Activated CD4-positive, alpha-beta T cell treated with anti-CD3 and anti-CD28 coated beads for 24 hours (primary cell): ENCODE results near the gene ADAMTS17.

Experiments
- DNase-seq, 2 donors: peaks; one replicate each; pipeline ENCODE4 v3.0.0-alpha.2; 2020; ENCODE audit warnings: low read depth in 2 of 2

ADAMTS17 gene

DNA sequence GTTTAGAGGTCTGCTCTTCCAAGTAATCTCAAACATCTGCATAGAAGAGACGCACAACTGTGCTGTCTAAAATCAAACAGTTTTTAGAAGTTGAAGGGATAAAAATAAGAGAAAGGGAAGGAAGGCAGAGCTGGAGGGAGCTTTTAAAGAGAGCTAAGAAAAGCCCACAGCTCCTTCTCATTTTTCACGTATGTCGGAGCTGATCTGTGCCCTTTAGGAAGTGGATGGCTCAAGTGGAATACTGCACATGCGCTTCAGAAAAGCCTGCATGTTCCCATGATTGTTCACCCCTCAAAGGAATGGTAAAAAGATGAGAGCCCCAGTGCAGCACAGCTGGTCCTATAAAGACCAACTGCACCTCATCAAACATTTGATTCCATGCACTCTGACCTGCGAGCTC, 207.2 kb downstream of the ADAMTS17 start:
- DNase-seq, result no peak

DNA sequence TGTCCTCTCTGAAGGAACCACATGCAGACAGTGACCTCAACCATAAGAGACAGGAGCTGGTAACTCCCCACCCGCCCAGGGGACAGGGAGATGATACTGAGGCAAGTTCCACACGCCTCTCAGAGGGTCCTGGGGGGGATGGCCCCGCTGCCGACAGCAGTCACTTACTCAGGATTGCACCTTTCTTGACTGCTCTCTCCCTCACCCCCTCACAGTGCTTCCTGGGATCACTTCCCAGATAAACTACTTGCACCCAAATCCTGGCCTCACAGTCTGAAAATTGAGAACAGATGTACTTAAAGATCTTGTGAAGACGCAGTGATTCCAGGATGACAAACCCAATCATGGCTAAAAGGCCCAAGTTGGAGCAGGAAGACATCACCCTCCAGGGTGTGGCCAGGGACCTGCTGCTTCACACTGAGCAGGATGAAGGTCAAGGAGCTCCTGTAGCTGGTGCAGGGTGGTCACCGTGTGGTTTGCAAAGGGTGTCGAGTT, 207.6 kb downstream of the ADAMTS17 start:
- DNase-seq, result no peak

DNA sequence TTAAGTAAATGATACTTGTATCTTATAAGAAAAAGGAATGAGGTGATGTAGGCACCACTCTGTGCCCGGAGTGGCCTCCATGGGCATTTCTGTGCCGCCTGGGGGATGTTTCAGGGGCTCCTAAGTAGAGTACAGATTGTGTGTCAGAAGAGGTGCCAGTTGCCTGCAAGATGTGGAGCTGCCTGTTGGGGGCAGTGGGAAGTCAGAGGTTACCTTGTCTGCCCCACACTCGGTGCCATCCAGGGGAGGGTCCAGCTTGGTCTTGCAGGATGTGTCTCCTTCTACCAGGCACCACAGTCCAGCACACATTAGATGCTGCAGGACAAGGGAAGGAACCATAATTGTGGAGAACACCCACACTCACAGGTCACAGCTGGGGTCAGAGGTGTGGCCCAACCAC, 208.8 kb downstream of the ADAMTS17 start:
- no peak for DNase-seq

DNA sequence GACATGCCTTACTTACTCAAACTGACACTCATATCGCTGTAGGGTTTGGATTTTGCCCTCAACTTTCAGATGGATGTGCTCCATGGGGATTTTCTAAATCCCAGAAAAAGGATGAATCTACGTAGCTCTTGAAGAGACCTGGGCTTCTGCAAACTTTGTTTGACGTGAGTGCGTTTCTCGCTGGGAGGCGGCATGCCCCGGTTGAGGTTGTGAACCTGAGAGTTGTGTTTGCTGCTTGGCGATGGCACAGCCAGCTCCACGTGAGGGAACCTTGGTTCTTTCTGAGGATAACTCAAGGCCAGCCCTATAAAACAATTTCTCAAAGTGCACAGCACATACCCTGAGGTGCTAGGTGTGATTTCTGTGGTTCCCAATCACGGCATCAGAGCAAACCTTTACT, 209.5 kb downstream of the ADAMTS17 start:
- no peak for DNase-seq

DNA sequence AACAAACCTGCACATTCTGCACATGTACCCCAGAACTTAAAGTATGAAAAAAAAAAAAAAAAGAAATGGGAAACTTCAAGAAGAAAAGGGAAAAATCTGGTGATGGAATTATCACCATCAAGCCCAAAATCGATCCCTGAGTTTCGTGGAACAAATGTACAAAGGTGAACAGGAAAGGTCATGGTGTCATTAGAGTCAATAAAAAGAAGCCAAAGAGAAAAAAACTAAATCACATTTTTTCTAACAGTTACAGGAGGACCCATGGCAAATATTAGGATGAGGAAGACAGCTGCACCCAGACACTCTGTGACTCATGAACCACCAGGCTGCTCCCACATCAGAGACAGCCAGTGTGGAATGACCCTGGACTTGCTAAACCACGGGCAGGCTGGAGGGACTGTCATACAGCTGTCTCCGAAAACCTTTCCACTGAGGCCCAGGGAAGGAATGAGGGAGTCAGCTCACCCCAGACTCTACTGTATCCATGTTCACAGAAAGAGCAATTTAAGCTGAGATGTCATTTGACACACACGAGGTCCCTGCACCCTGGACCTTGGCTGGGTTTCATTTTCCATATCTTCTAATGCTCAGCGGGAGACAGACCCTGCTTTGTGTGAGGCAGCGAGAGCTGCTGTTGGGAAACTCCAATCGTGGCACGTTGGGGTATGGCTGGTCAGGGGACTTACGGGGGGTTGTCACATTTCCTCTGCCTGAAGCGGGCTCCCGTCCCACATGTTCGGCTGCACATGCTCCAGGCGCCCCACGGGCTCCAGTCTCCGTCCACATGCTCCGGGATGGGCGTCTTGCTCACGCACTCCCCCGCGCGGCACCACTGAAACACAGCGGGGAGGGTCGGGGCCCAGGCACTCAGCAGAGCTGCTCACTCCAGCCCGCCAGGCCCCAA, 210.2 kb downstream of the ADAMTS17 start:
- peak in 1 of 2 donors; percentile 22 for DNase-seq

DNA sequence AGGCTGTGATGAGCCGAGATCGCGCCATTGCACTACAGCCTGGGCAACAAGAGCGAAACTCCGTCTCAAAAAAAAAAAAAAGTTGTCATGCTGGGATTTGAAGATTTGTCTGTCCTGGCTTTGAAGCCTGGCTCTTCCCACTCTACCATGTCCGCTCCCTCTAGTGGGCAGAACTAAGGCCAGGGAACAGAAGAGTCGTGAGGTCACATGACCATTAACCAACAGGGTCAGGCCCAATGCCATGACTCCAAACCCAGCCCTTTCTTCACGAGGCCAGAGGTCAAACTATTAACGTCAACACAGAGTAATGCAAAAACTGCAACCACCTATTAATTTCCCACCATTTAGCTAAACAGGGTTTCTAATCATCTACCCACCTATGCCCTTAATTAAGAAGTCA, 212.1 kb downstream of the ADAMTS17 start:
- DNase-seq, result no peak

DNA sequence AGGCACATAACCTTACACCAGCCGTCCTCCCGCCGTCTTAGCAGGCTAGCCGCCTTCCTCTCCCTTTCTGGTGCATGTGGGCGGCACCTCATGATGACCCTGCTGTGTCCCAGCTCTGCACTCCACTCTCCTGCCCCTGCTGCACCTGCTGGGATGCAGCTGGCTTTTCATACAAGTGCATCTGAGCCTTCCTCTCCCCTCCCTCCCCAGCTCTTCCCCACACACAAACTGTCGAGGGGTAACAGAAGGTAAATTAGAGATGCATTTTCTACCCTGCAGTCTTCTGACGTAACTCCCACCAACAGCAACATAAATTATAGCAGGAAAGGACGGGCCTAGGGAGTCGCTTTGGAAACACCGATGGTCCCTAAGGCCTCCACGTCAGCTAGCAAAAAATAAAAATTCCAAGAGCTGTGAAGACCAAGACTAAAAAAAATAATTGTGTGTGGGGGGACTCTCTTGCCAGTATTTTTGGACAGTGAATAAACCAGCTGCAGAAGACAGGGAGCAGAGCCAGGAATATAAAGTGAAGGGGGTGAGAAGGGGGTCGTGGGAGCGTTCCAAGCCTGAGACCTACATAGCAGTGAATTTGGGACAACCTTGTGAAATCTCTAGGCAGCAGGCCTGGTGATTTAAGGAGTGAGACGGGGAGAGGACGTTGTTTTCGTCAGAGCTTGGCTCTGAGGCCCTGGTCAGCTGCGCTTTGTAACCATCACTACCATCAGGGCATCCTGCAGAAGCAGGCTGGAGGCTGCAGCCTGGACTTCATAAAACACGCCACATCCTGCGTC, 216.2 kb downstream of the ADAMTS17 start:
- no peak for DNase-seq

DNA sequence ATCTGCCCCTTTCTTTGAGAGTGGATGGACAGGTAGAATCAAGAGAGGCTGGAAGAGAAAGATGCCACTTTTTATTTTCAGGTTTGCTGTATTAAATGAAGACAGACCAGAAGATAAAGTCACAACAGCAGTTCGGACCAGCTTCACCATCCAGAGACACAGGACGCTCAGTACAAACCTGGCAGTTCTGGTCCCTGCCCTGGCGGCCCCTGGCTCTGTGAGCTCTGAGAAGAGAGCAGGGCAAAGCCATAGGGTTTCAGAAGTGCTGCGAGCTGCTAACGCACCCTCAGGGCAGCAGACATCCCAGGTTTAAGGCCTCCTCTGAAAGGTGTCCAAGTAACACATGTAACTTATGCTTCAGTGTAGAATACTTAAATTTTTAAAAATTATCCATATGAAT, 216.8 kb downstream of the ADAMTS17 start:
- DNase-seq, result no peak

DNA sequence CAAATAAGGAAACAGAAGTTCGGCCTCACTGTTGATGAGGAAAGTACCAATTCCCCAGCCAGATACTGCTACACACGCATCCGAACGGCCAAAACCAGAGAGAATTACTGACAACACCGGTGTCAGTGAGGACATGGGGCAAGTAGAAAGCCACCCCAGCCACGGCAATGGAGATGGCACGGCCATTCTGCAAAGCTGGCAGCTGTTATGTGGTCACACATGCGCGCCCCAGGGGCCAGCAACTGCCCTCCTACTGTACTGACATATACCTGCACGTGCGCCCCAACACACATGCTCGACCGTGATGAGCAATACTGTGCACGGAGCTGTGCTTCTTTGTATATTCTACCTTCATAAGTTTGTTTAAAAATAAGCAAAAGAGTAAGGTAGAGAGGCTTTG, 217.4 kb downstream of the ADAMTS17 start:
- no peak for DNase-seq

DNA sequence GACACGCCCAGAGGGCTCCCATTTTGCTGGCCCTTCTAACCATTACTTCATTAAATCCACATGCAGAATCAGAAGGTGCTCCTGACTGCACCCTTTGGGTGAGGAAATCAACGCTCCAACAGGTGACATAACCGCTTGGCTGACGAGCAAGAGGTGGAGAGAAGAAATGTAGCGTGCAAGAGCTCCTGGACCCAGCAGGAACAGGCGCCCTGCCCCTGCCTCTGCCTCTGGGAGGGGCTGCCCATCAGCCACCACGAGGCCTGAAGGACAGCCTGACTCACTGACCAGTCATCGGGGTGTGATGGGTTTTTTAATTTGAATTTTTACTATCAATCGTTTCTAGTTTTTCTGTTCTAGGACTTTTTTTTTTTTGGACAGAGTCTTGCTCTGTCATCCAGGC, 218.2 kb downstream of the ADAMTS17 start:
- DNase-seq, result no peak

DNA sequence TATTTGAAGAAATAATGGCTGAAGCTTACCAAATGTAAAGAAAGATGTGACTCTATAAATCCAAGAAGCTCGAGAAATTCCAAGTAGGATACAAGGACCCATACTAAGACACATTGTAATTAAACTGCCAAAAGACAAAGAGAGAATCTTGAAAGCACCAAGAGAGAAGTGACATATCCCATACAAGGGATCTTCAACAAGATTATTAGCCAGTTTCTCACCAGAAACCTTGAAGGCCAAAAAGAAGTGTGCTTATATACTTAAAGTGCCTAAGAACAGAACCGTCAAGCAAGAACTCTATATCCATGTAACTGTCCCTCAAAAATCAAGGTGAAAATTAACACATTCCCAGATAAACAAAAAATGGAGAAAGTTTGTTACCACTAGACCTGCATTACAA, 220.5 kb downstream of the ADAMTS17 start:
- DNase-seq, result no peak

DNA sequence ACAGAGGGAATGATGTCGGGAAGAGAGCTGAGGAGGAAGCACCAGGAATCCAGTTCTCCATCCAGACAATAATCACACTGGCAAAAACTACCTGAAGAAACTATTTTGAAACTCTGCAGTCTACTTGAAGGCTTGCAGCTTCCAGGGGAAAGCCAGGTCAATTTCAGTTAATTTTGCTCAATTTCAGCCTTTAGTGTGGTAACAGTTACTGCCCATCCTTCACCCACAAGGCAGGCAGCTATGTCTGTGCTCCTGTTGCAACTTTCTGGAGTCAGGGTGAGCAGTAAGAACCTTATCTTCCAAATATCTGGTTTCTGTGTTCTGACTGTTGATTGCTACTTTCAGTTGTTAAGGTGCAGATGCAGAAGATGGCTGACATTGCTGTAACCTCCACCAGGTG, 221.7 kb downstream of the ADAMTS17 start:
- no peak for DNase-seq

DNA sequence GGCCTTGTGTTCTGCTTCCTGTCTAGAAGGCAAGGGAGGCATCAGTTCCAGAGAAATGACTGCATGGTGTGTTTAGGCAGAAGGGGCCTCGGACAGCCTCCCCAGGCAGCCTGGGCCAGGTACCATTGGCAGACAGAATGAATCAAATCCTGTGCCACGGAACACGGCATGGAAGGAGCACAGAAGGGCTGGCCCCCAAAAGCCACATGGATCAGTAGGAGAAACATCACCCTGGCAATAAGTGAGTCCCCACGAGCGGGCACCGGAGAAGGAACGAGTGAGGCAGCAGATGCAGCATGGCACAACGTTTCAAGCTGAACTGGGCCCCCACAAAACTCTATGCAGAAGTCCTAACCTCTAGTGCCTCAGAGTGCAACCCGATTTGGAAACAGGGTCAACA, 223.2 kb downstream of the ADAMTS17 start:
- DNase-seq, result no peak

DNA sequence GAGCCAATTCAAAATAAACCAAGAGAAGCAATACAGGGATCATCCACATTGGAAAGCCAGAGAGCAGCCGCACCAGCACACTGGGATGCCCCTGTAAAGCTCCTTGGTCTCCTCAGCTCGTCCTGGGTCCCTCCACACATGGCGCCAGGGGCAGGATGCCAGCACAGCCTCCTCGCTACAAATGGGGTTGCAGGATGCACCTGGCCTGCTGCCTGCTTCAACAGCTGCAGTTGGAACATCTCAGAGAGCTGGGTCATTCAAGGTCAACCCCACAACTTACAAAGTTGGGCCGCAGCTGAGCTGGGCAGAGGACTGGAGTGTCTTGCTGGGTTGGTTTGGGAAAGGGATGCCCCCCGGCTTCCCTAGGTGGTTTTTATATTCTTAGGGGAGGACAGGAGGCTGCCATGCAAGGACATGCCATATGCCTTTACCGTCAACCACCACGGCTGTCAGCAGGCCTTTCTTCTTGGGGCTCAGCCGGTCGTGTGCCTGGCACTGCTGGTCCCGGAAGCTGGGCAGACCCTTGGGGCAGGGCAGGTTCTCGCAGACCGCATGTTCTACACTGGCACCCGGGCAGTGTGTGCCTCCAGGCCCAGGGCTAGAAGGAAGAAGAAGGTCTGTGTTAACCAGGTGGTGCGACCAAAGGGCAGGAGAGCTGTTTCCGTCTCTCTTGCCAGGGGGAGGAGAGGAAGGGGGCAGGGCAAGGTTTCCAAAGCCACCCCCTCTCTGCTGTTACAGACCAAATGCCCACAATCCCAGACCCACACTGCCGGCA, 225.2 kb downstream of the ADAMTS17 start:
- DNase-seq, result no peak

DNA sequence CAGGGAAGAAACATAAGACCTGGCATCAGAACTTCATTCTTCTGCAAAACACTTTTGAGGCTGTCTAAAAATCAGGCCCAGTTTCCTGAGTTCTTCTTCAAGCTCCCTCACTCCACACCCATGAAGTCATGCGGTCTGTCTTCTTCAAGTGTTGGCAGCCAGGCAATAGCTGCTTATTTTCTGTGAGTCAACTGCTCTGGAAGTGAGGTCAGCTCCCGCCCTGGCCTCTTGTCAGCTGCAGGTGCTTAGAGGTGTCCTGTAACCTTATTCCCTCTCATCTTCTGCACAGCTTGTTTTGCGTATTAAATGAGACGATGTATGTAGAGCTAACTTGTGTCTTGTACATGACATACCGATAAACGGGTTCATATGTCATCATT, 226.1 kb downstream of the ADAMTS17 start:
- no peak for DNase-seq

DNA sequence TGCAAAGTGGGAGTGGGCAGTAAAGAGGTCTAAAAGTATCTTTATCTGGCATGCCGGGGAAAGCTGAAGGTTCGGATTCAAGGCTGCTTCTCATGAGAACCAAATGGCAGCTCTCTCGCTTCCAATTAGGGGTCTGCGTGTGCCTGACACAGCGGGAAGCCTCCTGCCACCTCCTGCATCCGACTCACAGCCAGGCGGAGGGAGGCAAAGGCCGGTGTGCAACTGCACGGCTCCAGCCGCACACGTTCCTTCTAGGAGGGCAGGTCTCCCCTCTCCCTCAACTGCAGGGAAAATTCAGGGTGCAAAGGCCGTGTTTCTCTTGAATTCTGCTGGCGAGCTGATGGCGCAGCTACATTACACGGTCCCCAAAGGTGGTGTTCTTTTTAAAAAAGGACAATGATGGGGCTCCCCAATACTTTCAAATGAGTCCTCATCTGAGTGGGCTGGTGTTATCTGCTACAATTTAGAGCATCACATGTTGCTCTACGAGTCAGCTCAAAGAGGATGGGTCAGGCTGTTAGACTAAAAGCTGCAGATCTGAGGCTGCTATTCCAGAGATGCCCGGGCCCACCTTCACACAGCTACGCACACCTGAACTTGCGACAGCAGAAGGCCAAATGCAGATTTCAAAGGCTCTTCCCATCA, 226.6 kb downstream of the ADAMTS17 start:
- no peak for DNase-seq

DNA sequence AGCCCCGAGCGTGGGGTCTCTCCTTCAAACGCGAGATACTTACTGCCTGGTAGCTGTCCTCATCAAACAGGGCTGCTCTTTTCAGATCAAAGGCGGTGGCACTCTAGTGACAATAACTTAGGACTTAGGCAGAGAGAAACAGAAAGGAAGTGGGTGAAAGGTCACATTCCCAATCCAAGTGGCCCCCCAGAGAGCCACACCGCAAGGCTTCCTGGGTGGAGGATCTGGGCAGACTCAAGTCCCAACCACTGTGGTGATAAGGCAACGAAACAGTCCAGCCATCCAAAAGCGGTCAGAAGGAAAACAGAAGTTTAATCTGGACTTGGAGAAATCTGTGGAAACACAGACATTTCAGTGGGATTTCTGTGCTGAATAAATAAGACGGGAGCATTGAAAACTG, 227.2 kb downstream of the ADAMTS17 start:
- DNase-seq, result no peak

DNA sequence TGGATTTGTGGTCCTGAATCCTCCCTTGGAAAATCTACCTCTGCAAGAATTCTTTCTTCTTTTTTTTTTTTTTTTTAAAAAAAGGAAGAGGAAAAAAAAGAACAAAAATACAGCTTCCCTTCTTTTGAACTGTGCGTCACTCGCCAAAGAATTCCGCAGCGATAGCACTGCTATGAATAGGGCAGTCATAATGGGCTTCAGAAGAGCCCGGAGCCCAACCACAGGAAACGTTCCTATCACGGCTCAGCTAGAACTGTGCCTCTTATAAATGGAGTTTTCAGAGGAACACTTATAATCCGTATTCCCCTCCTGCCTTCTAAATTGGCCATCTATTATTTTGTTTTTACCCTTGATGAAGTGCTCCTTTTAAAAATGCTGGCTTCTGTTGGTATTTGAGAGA, 227.7 kb downstream of the ADAMTS17 start:
- DNase-seq, result no peak

DNA sequence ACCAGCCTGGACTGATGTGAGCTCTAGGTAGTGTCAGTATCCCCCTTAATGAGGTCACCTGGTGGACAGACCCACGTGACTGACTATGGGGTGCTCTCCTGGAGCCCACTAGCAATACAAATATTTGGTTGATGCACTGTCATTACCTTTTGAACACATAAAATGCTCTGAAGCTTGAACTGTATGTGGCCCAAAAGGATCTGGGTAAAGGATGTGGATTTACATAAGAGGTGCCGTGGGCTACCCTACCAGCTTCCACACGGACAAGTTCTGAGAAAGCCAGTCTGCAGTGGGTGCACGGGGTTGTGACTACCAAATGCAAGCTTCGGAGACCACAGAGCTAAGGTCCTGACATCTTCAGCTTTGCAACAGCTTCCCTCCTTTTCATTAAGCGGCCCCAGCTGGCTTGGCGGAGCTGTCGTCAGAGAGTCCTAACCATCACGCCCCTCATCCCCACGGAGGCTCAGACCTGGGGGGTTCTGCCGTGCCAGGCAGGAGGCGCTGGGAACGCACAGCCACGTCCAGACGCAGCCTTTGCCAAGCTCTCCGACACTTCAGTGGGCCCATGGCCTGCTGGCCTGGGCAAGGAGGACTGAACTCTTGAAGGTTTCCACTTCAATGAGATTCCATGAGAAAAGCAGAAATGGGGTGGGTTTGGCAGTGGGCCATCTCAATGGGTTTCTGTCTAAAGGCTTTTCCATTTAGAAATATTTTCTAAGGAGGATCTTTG, 228.3 kb downstream of the ADAMTS17 start:
- no peak for DNase-seq

DNA sequence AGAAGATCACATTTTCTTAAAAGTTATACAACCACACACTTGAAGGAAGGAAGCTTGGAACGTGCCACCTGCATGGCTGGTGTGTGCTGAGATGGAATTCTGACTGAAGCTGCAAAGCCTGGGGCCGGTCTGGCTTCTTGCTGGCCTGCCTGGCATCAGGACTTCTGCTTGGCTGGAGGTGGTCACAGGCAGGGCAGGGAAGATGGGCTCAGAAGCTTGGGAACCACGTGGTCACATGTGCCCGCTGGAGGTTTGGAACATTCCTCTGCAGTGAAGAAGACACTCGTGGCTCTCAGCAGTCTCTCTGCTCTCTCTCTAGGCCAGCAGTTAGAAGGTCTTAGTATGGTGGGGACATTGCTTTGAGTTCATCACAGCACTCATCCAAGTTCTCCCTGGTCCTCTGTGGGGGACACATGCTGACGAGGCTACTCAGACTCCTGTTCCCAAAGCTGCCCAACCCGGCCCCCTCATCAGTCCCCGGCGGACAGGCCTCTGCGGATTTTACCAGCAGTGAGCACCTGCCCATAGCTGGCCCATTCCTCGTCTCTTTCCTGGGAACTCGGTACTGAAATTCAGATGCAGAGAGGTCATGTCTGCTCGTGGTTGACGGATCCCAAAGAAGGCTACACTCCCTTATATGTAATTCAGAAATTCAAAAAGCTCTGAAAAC, 229.0 kb downstream of the ADAMTS17 start:
- no peak for DNase-seq

DNA sequence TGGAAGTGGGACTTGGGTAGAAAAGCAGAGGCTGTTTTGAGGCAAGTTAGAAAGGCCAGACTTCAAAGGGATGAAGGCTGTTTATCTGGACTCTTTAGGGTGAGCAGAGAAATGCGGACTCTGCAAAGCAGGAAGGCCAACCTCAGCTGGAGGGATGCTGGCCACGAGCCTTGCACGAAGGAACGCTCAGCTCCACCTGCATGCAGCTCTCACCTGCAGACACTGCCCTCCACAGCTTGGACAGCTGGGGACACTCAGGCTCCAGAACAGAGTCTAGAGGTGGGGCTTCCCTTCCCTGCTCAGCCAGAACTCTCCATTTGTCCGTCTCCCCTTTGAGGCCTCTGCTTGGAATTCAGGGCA, 229.7 kb downstream of the ADAMTS17 start:
- no peak for DNase-seq
